NCI-H1048 (cell line): Measurements from ENCODE around the gene CFAP91.
A peak's percentile ranks its signal among the peaks of the same experiment; 100 is the strongest.

ENCODE experiments used
- DNase-seq: peaks from one replicate; lab custom pipeline; 2025; lab: John Stamatoyannopoulos, UW

The CFAP91 gene

GRCh38 chr3:119702530-119703527 is at the start of gene CFAP91:
Gene CFAP91, plus strand, starts transcription at chr3:119703022. Its CDS starts 77 bp downstream, at chr3:119703099.
- no peak for DNase-seq

GRCh38 chr3:119653876-119654275 is 48.9 kb upstream of the CFAP91 start:
- DNase-seq = no peak

- DNase-seq = no peak
Observed at GRCh38 chr3:119657887-119658702, 44.7 kb upstream of the CFAP91 start.

GRCh38 chr3:119658994-119659393 is 43.8 kb upstream of the CFAP91 start:
- DNase-seq = no peak

- no peak for DNase-seq
Observed at GRCh38 chr3:119659606-119660291, 43.1 kb upstream of the CFAP91 start.

- no peak for DNase-seq
Observed at GRCh38 chr3:119660474-119661440, 42.1 kb upstream of the CFAP91 start, which contains the start of gene POPDC2. Gene POPDC2, minus strand, starts transcription at chr3:119660589. Its CDS starts 166 bp downstream, at chr3:119660423.

- no peak for DNase-seq
Observed at GRCh38 chr3:119662604-119663373, 40.0 kb upstream of the CFAP91 start.

GRCh38 chr3:119663885-119664284 is 38.9 kb upstream of the CFAP91 start:
- no peak for DNase-seq

GRCh38 chr3:119664370-119664769 is 38.5 kb upstream of the CFAP91 start:
- no peak for DNase-seq

- DNase-seq = no peak
Observed at GRCh38 chr3:119664850-119665379, 37.9 kb upstream of the CFAP91 start.

GRCh38 chr3:119665954-119666559 is 36.8 kb upstream of the CFAP91 start:
- no peak for DNase-seq

GRCh38 chr3:119669906-119670570 is 32.8 kb upstream of the CFAP91 start:
- DNase-seq = no peak

- DNase-seq = no peak
Observed at GRCh38 chr3:119672776-119673175, 30.0 kb upstream of the CFAP91 start.

GRCh38 chr3:119673875-119674274 is 28.9 kb upstream of the CFAP91 start:
- no peak for DNase-seq

- no peak for DNase-seq
Observed at GRCh38 chr3:119675188-119675874, 27.5 kb upstream of the CFAP91 start.

- DNase-seq = no peak
Observed at GRCh38 chr3:119676020-119676419, 26.8 kb upstream of the CFAP91 start.

GRCh38 chr3:119676771-119677640 is 25.8 kb upstream of the CFAP91 start, which contains the start of gene COX17:
Gene COX17, minus strand, starts transcription at chr3:119677406. Its CDS starts 96 bp downstream, at chr3:119677310.
- DNase-seq = peak; percentile 90
